CD4-positive, alpha-beta T cell treated with Interleukin-4 for 1 hour (primary cell): ENCODE data around the gene PRSS8.
"Not testable (repeated sequence)": the region's sequence is repeated elsewhere in the genome, so short reads cannot be mapped to it uniquely, and the experiment has no call there.

Experiments
- DNase-seq, 2 donors: peaks; one replicate each; pipeline ENCODE4 v3.0.0-alpha.2; 2020 to 2022

PRSS8 gene

GRCh38 chr16:31143694-31144148 is 8.2 kb upstream of the PRSS8 start:
- no peak for DNase-seq

DNA sequence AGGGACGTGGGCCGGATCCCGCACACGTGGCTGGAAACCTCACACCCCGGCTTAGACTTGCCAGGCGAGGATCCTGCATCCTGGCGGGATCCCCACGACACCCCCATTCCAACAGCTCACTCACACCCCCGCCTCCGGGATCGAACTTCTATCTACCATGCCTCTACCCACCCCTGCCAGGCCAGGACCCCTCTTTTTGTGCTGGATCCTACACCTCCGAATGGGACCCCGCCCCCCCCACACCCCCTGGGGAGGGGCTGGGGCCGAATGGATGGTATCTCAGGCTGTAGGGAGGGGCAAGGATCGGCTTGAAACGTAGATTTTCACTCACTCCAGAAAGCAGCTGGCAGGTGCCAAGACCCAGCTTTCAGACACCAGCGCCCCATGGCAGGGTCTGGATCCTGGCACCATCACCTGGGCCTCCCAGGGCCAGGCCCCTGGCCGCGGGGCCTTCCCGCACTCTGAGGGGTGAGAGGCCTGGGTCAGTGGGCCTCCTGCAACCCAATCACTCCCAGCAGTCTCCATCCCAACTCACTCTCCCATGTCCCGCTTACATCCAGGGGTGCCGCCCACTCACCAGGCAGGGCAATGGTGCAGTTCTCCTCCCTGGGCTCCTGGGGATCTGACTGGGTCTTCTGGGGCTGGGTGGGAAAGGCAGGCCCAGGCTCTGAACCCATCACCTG is 7.6 kb upstream of the PRSS8 start:
- no peak for DNase-seq

DNA sequence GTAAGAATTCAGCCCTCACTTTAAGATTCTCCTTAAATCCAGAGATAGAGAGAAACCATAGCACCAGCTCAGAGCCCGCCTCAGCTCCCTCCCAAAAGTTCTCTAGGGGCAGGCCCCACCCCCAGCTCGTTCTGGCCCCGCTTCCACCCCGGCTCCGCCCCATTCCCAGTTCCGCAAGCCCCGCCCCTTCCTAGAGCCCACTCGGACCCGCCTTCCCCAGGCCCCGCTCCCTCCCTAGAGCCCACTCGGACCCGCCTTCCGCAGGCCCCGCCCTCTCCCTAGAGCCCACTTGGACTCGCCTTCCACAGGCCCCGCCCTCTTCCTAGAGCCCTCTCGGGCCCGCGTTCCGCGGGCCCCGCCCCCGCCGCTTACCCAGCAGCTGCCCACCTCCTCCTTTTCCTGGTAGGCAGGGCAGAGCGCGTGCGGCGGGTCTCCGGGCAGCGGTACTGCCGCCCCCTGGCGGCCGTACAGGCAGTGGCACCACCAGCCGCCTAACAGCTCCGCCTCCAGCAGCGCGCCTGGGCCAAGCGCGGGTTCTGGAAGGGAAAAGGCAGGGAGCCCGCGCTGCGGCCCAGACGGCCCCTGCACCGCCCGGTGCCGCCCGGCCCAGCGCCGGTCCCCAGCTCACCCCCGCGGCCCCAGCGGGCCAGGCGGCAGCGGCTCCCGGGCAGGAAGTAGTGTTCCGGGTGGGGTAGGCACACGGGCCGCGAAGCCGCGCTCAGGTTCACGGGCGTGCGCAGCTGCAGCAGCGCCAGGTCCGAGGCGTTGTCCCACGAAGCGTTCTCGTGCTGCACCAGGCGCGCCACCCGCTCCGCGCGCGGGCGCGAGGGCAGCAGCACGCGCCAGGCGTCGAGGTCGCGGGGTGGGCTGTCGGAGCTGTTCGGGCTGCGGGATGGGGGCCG is 6.8 kb upstream of the PRSS8 start:
- DNase-seq: peak; percentile 99

DNA sequence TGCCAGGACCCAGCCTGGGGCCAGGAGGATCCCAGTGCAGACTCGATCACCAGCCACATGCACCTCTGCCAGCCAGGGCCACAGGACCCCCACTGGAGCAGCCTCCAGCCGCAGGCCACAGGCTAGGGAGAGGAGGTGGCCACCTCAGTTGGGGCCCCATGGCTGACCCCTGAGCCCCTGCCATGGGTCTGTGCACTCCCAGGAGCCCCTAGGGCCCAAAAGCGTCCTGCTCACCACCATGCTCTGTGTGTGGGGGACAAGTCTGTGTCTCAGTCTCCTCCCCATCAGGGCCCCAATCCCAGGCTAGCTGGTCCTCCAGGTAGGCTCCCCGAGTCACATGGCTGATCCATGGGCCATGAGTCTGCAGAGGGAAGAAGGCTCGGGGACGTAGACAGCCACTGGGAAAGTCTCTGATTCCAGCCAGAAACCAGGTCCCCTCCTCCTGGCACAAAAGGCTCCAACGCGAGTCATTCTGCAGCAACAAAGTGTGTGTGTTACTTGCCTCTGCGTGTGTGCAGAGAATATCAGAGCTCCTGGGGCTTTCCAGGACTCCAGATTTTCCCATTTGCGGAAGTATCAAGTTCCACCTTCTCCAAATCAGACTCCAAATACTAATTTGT is 6.1 kb upstream of the PRSS8 start:
- DNase-seq: no peak

DNA sequence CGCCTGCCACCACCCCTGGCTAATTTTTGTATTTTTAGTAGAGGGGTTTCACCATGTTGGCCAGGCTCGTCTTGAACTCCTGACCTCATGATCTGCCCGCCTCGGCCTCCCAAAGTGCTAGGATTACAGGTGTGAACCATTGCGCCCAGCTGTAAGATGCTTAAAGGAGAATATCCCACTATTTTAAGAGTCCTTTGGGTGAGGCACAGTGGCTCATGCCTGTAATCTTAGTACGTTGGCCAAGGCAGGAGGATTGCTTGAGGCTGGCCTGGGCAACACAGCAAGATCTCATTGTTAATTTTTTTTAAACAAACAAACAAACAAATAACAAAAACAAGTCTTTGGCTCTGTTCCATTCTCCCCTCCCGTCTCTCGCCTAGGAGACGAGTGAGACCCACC is 5.5 kb upstream of the PRSS8 start:
- not testable (repeated sequence) for DNase-seq

DNA sequence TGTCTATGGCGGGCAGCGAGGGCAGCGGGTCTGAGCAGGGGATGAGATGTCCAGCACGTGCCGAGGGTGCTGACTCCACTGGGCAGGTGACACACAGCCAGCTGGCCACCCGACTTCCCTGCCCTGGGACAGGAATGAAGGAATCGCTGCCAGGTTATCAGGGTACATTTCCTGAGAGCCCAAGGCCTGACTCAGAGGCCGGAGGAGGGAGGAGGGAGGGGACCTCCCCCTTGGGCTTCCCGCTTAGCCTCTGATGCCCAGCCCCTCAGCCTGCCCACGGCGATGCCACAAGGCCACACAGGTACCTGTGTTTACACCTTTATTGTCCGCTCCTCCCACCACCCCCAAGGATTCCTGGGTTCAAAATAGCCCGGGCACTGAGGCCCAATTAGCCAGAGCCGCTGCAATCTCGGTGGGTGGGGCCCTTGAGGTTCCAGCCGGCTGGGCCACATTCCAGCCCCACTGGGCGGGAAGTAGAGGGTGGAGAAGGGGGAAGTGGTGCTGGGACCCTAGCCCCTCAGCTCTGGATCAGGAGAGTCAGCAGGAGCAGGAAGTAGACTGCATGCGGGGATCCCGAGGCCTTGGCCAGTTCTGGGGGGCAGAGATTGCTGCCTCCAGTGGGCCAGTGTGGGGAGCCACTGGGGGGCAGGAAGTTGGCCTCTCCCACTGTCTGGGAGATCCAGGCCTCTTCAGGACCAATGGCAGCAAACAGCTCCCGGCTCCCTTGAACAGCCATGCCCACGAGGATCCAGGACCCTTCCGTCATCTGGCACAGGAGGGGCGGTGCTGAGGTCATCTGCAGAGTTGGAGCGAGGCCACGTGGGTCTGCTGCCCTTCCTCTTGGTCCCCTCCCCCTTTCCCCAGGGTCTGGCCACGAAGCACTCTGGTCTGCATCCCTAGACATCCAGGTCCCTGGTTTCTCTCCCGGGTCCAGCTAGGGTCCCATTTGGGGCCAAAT is 3.4 kb upstream of the PRSS8 start:
- DNase-seq: no peak

DNA sequence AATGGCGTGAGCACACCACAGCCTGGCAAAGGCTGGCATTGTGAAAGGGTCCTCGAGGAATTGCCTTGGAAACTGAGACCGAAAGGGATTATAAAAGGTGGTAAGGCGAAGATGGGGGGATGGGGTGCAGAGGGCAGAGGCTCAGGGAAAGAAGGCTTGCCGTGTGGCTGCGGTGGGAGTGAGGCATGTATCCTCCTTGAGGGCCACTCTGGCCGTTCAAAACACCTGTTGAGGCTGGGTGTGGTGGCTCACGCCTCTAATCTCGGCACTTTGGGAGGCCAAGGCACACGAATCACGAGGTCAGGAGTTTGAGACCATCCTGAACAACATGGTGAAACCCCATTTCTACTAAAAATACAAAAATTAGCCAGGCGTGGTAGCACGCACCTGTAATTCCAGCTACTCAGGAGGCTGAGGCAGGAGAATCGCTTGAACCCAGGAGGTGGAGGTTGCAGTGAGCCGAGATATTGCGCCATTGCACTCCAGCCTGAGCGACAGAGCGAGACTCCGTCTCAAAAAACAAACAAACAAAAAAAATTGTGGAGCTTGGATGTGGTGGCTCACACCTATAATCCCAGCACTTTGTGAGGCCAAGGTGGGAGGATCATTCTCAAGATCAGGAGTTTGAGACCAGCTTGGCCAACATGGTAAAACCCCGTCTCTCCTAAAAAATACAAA is 1.4 kb upstream of the PRSS8 start:
- not testable (repeated sequence) for DNase-seq

- DNase-seq: no peak
Measured at GRCh38 chr16:31136287-31136662, 748 bp upstream of the PRSS8 start.

DNA sequence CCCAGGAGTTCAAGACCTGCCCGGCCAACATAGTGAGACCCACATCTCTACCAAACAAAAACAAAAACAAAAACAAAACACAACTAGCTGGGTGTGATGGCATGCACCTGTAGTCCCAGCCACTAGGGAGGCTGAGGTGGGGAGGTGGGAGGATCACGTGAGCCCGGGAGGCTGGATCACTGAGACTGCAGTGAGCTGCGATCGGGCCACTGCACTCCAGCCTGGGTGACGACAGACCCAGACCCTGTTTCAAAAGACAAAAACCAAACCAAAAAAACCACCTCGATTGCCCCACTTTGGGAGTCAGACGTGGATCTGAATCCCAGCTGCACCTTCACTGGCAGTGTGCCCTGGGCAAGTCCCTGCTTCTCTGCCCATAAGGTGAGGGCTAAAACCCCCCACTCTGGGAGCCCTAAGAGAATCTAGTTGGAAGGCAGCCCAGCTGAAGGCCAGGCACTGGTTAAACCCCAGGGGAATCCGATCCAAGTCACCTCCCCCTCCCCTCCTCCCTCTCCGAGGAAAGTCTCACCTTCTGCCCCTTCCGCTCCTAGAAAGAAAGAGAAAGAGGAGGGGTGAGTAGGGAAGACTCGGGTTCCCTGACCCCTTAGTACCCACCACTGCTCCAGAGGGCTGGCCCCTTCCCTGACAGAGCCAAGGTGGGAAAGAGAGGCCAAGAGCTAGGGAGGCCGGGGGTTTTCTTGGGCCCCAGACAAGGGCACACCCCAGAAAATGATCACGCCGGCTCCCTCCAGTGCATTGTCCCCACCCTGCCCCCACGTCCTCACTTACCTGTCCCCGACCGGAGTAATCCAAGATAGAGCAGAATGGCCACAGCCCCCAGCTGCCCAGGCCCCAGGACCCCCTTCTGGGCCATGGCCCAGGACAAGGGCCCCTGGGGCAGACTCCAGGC is 647 bp downstream of the PRSS8 start:
- no peak for DNase-seq

DNA sequence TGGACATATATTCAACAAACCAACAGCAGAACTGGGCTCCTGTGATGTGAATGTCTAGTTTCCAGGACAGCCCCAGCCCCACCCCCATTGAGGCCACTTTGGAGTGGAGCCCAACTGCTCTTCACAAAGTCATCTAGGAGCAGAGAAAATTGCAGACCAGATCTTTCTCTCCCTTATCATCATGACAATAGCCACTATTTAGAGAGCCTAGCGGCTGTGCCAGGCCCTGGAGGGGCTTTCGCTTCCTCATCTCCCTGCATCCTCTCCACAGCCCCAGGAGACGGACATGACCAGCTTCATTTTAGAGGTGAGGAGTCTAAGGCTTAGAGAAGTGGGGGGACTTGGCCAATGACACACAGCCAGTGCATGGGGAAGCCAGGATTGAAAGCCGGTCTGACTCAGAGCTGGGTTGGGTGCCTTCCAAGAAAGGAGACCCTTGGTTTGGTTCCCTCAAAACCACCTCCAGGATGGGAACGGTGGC is 1.4 kb downstream of the PRSS8 start:
- DNase-seq: peak in 1 of 2 donors; percentile 42

DNA sequence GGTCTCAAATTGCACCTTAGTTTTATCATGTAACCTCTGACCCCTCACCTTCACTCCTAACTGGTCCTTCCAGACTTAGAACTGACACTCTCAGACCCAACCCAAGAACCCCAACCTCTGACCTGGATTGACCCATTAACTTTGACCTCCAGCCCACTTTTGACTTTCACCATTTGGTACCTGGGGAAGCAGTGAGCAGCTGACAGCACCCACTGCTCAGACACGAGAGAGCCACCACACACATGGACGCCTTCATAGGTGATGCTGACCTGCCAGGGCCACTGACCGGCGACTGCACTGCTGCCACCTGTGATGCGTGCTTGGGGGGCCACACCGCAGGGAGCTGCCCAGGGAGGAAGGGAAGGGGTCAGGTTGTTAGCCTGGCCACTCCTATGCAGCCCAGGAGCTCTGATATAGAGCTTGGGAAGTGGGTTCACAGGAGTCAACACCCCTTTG is 2.5 kb downstream of the PRSS8 start:
- DNase-seq: no peak

DNA sequence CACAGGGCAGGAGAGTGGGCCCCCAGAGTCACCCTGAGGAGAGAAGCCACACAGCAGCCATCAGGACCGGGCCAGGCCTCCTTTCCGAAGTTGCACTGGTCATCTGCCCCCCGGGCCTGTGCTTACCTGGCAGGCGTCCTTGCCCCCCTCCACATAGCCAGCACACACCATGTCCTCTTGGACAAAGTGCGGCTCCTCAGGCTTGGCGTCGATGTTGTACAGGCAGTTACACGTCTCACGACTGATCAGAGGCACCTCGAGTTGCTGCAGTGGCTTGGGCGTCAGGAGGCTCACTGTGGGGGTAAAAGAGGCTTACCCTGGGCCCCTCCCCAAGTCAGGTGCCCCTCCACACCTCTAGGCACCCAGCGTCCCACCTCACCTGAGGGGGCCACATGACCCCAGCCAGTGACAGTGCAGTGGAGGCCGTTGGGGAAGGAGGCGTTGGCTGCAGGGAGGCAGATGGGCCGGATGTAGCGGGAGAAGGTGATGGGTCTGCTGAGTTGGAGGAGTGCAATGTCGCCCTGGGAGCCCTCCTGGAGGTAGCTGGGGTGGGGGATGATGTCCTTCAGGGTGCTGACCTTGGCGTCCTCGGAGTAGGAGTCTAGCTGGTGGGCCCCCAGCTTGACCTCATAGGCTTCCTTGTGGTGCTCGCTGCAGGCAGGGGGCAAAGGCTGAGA is 3.1 kb downstream of the PRSS8 start:
- no peak for DNase-seq

DNA sequence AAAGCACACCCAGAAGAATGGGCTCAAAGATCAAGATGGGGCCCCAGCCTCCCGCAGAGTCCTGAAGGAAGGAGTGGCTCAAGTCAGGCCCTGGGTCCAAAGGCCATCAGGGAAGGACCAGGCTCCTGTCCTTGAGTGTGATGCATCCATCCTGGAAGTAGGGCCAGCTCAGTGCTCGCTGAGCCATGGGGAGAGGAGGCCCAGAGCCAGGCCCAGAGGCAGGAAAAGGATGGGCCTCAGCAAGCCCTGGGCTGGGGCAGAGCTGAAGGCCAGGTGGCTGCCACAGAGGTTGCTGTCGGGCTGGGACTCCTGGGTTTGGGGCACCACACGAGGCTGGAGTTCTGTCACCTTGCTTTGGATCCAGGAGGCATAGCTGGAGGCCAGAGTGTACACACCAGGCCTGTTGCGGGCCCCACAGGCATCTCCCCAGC is 3.7 kb downstream of the PRSS8 start:
- no peak for DNase-seq

- no peak for DNase-seq
Measured at GRCh38 chr16:31131416-31131815, 4.1 kb downstream of the PRSS8 start.

DNA sequence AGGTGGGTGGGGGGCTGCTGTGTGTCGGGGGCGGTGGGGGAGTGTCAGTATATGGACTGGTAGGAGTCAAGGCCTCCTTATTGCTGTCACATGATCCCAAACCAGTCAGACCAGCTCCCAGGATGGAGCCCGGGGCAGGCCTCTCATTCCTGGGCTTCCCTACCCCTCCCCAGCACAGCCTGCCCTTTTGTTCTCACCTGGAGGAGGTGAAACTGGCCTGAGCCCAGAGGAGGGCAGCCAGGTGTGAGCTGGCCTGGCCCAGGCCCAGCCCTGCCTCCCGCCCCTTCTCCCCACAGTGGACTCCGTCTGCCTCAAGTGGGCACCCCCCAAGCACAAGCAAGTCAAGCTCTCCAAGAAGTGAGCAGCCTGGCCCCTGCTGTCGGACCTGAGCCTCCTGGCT is 4.6 kb downstream of the PRSS8 start:
- DNase-seq: no peak

DNA sequence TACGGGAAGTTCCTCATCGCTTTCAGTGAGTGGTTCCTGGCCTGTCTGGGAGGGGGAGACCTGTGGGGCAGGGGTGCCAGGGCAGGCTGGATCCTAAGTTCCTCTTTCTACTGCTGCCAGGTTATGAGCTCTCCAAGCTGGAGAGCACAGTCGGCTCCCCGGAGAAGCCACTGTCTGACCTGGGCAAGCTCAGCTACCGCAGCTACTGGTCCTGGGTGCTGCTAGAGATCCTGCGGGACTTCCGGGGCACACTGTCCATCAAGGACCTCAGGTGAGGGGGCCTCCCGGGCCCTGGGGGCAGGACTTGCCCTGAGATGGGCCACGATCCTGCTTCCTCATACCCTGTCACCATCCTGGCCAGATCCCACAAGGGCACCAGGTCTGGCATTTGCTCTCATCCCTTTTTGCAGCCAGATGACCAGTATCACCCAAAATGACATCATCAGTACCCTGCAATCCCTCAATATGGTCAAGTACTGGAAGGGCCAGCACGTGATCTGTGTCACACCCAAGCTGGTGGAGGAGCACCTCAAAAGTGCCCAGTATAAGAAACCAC is 5.1 kb downstream of the PRSS8 start:
- DNase-seq: peak in 1 of 2 donors; percentile 32

DNA sequence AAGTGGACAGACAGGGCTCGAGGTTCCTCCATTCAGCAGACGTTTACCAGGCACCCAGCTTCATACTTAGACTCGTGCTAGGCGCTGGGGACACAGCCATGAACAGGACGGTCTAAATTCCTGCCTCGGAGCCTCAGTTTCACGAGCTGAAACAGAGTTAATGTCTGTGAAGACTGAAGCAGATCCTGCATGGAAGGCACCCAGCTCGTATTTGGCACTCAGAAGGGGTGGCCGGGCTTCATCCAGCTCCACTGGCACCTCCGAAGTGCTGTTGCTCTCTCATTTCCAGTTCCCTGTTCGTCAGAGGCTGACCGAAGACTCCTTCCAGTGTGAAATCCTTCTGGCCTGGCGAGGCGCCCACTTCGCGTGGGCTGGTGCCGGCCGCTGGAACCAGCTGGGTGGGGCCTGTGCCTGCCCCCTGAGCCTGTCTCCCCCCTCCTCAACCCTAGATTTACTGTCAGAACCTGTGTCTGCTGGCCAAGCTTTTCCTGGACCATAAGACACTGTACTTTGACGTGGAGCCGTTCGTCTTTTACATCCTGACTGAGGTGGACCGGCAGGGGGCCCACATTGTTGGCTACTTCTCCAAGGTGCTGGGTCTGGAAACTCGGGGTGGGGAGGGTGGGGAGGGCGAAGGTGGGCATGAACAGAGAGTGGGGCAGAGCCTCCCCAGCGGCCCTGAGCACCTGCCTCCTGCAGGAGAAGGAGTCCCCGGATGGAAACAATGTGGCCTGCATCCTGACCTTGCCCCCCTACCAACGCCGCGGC is 5.8 kb downstream of the PRSS8 start:
- DNase-seq: no peak

- peak in 1 of 2 donors; percentile 81 for DNase-seq
Measured at GRCh38 chr16:31128711-31129567, 6.6 kb downstream of the PRSS8 start.
